ENCODE results near the gene CDKN3. TPM values are rescaled to one million over a fixed set of nuclear protein-coding genes. Genes with fewer than 3 reads are reported as not detected.
"Not testable (repeated sequence)": the region's sequence is repeated elsewhere in the genome, so short reads cannot be mapped to it uniquely, and the experiment has no call there.

Gene CDKN3
- total RNA-seq, 5 donors from 2014 or later (not counting 1 experiment from before 2014, with no cell fraction given) = 1.2 to 2.7 (median 1.6) TPM

GRCh38 chr14:54369343-54369742 is 27.5 kb upstream of the CDKN3 start:
- DNase-seq (no peak), ATAC-seq (replicated peaks in 1 of 4) (no peak)
- peaks cover 0 to 16% of the 10 kb centered on the region in 2 experiments for H3K27me3 ChIP-seq (replicated peaks in 1 of 2; ENCODE audit: control insufficient read depth in 2 of 2, extremely low read depth in 1 of 2, insufficient read depth in 2 of 2, low read length in 1 of 2)
- POLR2A ChIA-PET = no interaction called here
- Mint-ChIP-seq H3K36me3 (no peaks in the 10 kb centered on the region), H3K27ac (no peak overlapping the region), H3K4me1 (no peaks in the 10 kb centered on the region), H3K27me3 (peaks cover 4 to 5% of the 10 kb centered on the region in 2 donors), H3K9me3 (no peaks in the 10 kb centered on the region), H3K4me3 (no peak overlapping the region)
- H3K9me3 ChIP-seq = no peaks in the 10 kb centered on the region
- no CpG with 5 or more reads among the region's 2 CpGs for WGBS (ENCODE audit: insufficient coverage)
- no peaks in the 10 kb centered on the region for H3K36me3 ChIP-seq (ENCODE audit: control insufficient read depth in 2 of 2, extremely low read depth in 1 of 2, insufficient read depth in 1 of 2, low read length in 1 of 2)
- H3K27ac ChIP-seq (ENCODE audit: low read length) = no peak overlapping the region
- no peaks in the 10 kb centered on the region for H3K4me1 ChIP-seq (ENCODE audit: control insufficient read depth in 1 of 2, extremely low read depth in 1 of 2, insufficient read depth in 2 of 2, low read length in 2 of 2)
- CTCF ChIA-PET = no interaction called here
- H3K4me3 ChIP-seq (ENCODE audit: control insufficient read depth in 1 of 2, extremely low read depth in 1 of 2, low read length in 1 of 2) = no peak overlapping the region

GRCh38 chr14:54370323-54371198 is 26.2 kb upstream of the CDKN3 start:
- Histone ChIP-seq H3K27me3 (replicated peaks in 1 of 2; ENCODE audit: control insufficient read depth in 2 of 2, extremely low read depth in 1 of 2, insufficient read depth in 2 of 2, low read length in 1 of 2) (peaks cover 0 to 16% of the 10 kb centered on the region in 2 experiments), H3K4me1 (ENCODE audit: control insufficient read depth in 1 of 2, extremely low read depth in 1 of 2, insufficient read depth in 2 of 2, low read length in 2 of 2) (no peaks in the 10 kb centered on the region), H3K27ac (ENCODE audit: low read length) (no peak overlapping the region), H3K36me3 (ENCODE audit: control insufficient read depth in 2 of 2, extremely low read depth in 1 of 2, insufficient read depth in 1 of 2, low read length in 1 of 2) (no peaks in the 10 kb centered on the region), H3K4me3 (ENCODE audit: control insufficient read depth in 1 of 2, extremely low read depth in 1 of 2, low read length in 1 of 2) (no peak overlapping the region), H3K9me3 (no peaks in the 10 kb centered on the region)
- Mint-ChIP-seq H3K4me3 (no peak overlapping the region), H3K27ac (no peak overlapping the region), H3K27me3 (peaks cover 4 to 5% of the 10 kb centered on the region in 2 donors), H3K4me1 (no peaks in the 10 kb centered on the region), H3K36me3 (no peaks in the 10 kb centered on the region), H3K9me3 (no peaks in the 10 kb centered on the region)
- ChIA-PET POLR2A (no interaction called here), CTCF (no interaction called here)
- DNase-seq = no peak
- ATAC-seq (replicated peaks in 1 of 4) = no peak
- 76% methylated on average over 3 of the region's 11 CpGs for WGBS (ENCODE audit: insufficient coverage)

GRCh38 chr14:54374117-54374884 is 22.5 kb upstream of the CDKN3 start:
- Mint-ChIP-seq H3K4me3 (no peak overlapping the region), H3K4me1 (no peaks in the 10 kb centered on the region), H3K27me3 (peaks cover 4 to 7% of the 10 kb centered on the region in 2 donors), H3K36me3 (no peaks in the 10 kb centered on the region), H3K9me3 (no peaks in the 10 kb centered on the region), H3K27ac (no peak overlapping the region)
- Histone ChIP-seq H3K27me3 (replicated peaks in 1 of 2; ENCODE audit: control insufficient read depth in 2 of 2, extremely low read depth in 1 of 2, insufficient read depth in 2 of 2, low read length in 1 of 2) (peaks cover 0 to 19% of the 10 kb centered on the region in 2 experiments), H3K4me3 (ENCODE audit: control insufficient read depth in 1 of 2, extremely low read depth in 1 of 2, low read length in 1 of 2) (no peak overlapping the region), H3K36me3 (ENCODE audit: control insufficient read depth in 2 of 2, extremely low read depth in 1 of 2, insufficient read depth in 1 of 2, low read length in 1 of 2) (no peaks in the 10 kb centered on the region), H3K4me1 (ENCODE audit: control insufficient read depth in 1 of 2, extremely low read depth in 1 of 2, insufficient read depth in 2 of 2, low read length in 2 of 2) (no peaks in the 10 kb centered on the region), H3K9me3 (no peaks in the 10 kb centered on the region), H3K27ac (ENCODE audit: low read length) (no peak overlapping the region)
- WGBS (ENCODE audit: insufficient coverage) = 88% methylated on average over 2 of the region's 7 CpGs
- ChIA-PET CTCF (interaction anchor here in 1 of 2 donors (0.7 kb wide), 1 partner anchor 50 kb away, joined by 3 read pairs; no protein-coding TSS in a partner anchor), POLR2A (interaction anchor here in 1 of 2 donors (0.6 kb wide), 1 partner anchor 77 kb away, joined by 3 read pairs; no protein-coding TSS in a partner anchor)
- DNase-seq (no peak), ATAC-seq (replicated peaks in 1 of 4) (no peak)

- H3K4me3 Mint-ChIP-seq = no peak overlapping the region
- no peaks in the 10 kb centered on the region for H3K36me3 Mint-ChIP-seq
- ATAC-seq (replicated peaks in 1 of 4) = no peak
- H3K9me3 Mint-ChIP-seq = no peaks in the 10 kb centered on the region
- H3K27ac Mint-ChIP-seq = no peak overlapping the region
- Histone ChIP-seq H3K27ac (ENCODE audit: low read length) (no peak overlapping the region), H3K4me1 (ENCODE audit: control insufficient read depth in 1 of 2, extremely low read depth in 1 of 2, insufficient read depth in 2 of 2, low read length in 2 of 2) (no peaks in the 10 kb centered on the region), H3K9me3 (no peaks in the 10 kb centered on the region), H3K27me3 (replicated peaks in 1 of 2; ENCODE audit: control insufficient read depth in 2 of 2, extremely low read depth in 1 of 2, insufficient read depth in 2 of 2, low read length in 1 of 2) (peaks cover 0 to 16% of the 10 kb centered on the region in 2 experiments), H3K36me3 (ENCODE audit: control insufficient read depth in 2 of 2, extremely low read depth in 1 of 2, insufficient read depth in 1 of 2, low read length in 1 of 2) (no peaks in the 10 kb centered on the region), H3K4me3 (ENCODE audit: control insufficient read depth in 1 of 2, extremely low read depth in 1 of 2, low read length in 1 of 2) (no peak overlapping the region)
- no peaks in the 10 kb centered on the region for H3K4me1 Mint-ChIP-seq
- H3K27me3 Mint-ChIP-seq = peaks cover 6 to 10% of the 10 kb centered on the region in 2 donors
- 80% methylated on average over 7 of the region's 7 CpGs for WGBS (ENCODE audit: insufficient coverage)
- CTCF ChIA-PET = no interaction called here
- POLR2A ChIA-PET = no interaction called here
- DNase-seq = no peak
These were observed 19.3 kb upstream of the CDKN3 start for GRCh38 chr14:54377501-54377900.

GRCh38 chr14:54378893-54379292 is 17.9 kb upstream of the CDKN3 start:
- H3K9me3 ChIP-seq; H3K4me1 Mint-ChIP-seq; POLR2A ChIA-PET; H3K36me3 ChIP-seq (ENCODE audit: control insufficient read depth in 2 of 2, extremely low read depth in 1 of 2, insufficient read depth in 1 of 2, low read length in 1 of 2); H3K27me3 Mint-ChIP-seq; H3K4me3 Mint-ChIP-seq; H3K27ac ChIP-seq (ENCODE audit: low read length); H3K4me1 ChIP-seq (ENCODE audit: control insufficient read depth in 1 of 2, extremely low read depth in 1 of 2, insufficient read depth in 2 of 2, low read length in 2 of 2); ATAC-seq (replicated peaks in 1 of 4); CTCF ChIA-PET; H3K9me3 Mint-ChIP-seq; H3K36me3 Mint-ChIP-seq; H3K4me3 ChIP-seq (ENCODE audit: control insufficient read depth in 1 of 2, extremely low read depth in 1 of 2, low read length in 1 of 2); H3K27ac Mint-ChIP-seq; DNase-seq: not testable (repeated sequence)
- H3K27me3 ChIP-seq (replicated peaks in 1 of 2; ENCODE audit: control insufficient read depth in 2 of 2, extremely low read depth in 1 of 2, insufficient read depth in 2 of 2, low read length in 1 of 2) = peaks cover 0 to 13% of the 10 kb centered on the region in 2 experiments
- WGBS (ENCODE audit: insufficient coverage) = no CpG with 5 or more reads among the region's 5 CpGs

GRCh38 chr14:54380558-54380957 is 16.2 kb upstream of the CDKN3 start:
- peaks cover 0 to 13% of the 10 kb centered on the region in 2 experiments for H3K27me3 ChIP-seq (replicated peaks in 1 of 2; ENCODE audit: control insufficient read depth in 2 of 2, extremely low read depth in 1 of 2, insufficient read depth in 2 of 2, low read length in 1 of 2)
- CTCF ChIA-PET = interaction anchor here in 1 of 2 donors (0.7 kb wide), 1 partner anchor 61 kb away, joined by 4 read pairs; the partner anchor contains the start of gene CNIH1
- H3K9me3 Mint-ChIP-seq; H3K27ac Mint-ChIP-seq; H3K27me3 Mint-ChIP-seq; H3K4me3 ChIP-seq (ENCODE audit: control insufficient read depth in 1 of 2, extremely low read depth in 1 of 2, low read length in 1 of 2); H3K9me3 ChIP-seq; DNase-seq; H3K4me1 Mint-ChIP-seq; POLR2A ChIA-PET; H3K4me1 ChIP-seq (ENCODE audit: control insufficient read depth in 1 of 2, extremely low read depth in 1 of 2, insufficient read depth in 2 of 2, low read length in 2 of 2); H3K36me3 Mint-ChIP-seq; H3K36me3 ChIP-seq (ENCODE audit: control insufficient read depth in 2 of 2, extremely low read depth in 1 of 2, insufficient read depth in 1 of 2, low read length in 1 of 2); ATAC-seq (replicated peaks in 1 of 4); H3K27ac ChIP-seq (ENCODE audit: low read length); H3K4me3 Mint-ChIP-seq: not testable (repeated sequence)
- 75% methylated on average over 2 of the region's 3 CpGs for WGBS (ENCODE audit: insufficient coverage)
